ENCODE results near the gene SHANK2. TPM values are rescaled to one million over a fixed set of nuclear protein-coding genes. Genes with fewer than 3 reads are reported as not detected.

SHANK2 gene
- total and polyA plus RNA-seq, 2 of the 4 experiments (the other 2 are of a cell fraction): 1.6 to 2.2 TPM

GRCh38 chr11:71238941-71239340 is 13.4 kb downstream of the SHANK2 start:
- no TSS peak for BruUV-seq (replicated peaks)
- POLR2A ChIA-PET (ENCODE audit: unreplicated experiment): no interaction called here
- H3K27me3 ChIP-seq (ENCODE audit: control insufficient read depth, insufficient read depth, low read length): no peaks in the 10 kb centered on the region

More at GRCh38 chr11:71238941-71239340, 13.4 kb downstream of the SHANK2 start:
- Histone ChIP-seq H2AK5ac (ENCODE audit: low read depth, low read length) (no peak overlapping the region), H3K27ac (ENCODE audit: insufficient read depth, low read length) (no peak overlapping the region), H3K4ac (ENCODE audit: low read depth, low read length) (no peak overlapping the region), H2BK5ac (ENCODE audit: low read depth, low read length, poor library complexity, severe bottlenecking) (no peak overlapping the region), H4K91ac (ENCODE audit: insufficient read depth, low read depth, low read length) (no peak overlapping the region), H4K5ac (ENCODE audit: low read depth, low read length) (no peak overlapping the region), H3K9me3 (ENCODE audit: control insufficient read depth, insufficient read depth, low read length) (no peaks in the 10 kb centered on the region), H3K36me3 (ENCODE audit: control insufficient read depth, insufficient read depth, low read length) (peaks cover 16% of the 10 kb centered on the region), H3K4me1 (ENCODE audit: control insufficient read depth, insufficient read depth, low read length) (peaks cover 5% of the 10 kb centered on the region), H4K8ac (ENCODE audit: low read depth in 2 of 2, low read length in 2 of 2) (no peak overlapping the region), H3K4me3 (ENCODE audit: insufficient read depth, low read depth, low read length) (no peak overlapping the region), H3K56ac (ENCODE audit: extremely low read depth, insufficient read depth, low read length) (no peak overlapping the region), H2BK15ac (ENCODE audit: low read depth, low read length) (no peak overlapping the region), H2BK20ac (ENCODE audit: low read depth, low read length) (no peak overlapping the region), H3K14ac (replicated peaks; ENCODE audit: low read depth, low read length) (no peak overlapping the region), H3K18ac (ENCODE audit: low read depth, low read length) (no peak overlapping the region), H2AK9ac (replicated peaks; ENCODE audit: low read depth, low read length, poor library complexity) (no peak overlapping the region), H3K23ac (ENCODE audit: low read depth, low read length) (no peak overlapping the region), H2AFZ (replicated peaks; ENCODE audit: low read length, poor library complexity) (no peak overlapping the region), H3K4me2 (ENCODE audit: low read depth, low read length) (no peak overlapping the region), H3K9ac (ENCODE audit: low read depth, low read length) (no peak overlapping the region), H4K20me1 (ENCODE audit: insufficient read depth, low read length) (peaks cover 5% of the 10 kb centered on the region; the same call in 1 of the 2 replicates), H3K9me1 (ENCODE audit: insufficient read depth, low read length) (peaks cover 11% of the 10 kb centered on the region), H3K79me1 (ENCODE audit: low read depth in 1 of 2, low read length in 2 of 2) (no peaks in the 10 kb centered on the region; a peak in 2 of 4 replicates), H2BK120ac (ENCODE audit: low read depth, low read length) (no peak overlapping the region)
- in situ Hi-C loops (cut with MboI; ENCODE audit: low sequenced_read_pairs) (no loop called here), dilution Hi-C loops (cut with HindIII; ENCODE audit: low sequenced_read_pairs, unreplicated experiment) (no loop called here), intact Hi-C loops (cut with micrococcal nuclease) (no loop called here)
- no peak for DNase-seq
- no CpG with 5 or more reads among the region's 7 CpGs for WGBS, 2 experiments (ENCODE audit: extremely low coverage in 2 of 2, insufficient read length in 1 of 2)
- ATAC-seq (ENCODE audit: low read depth): no peak
- CTCF ChIA-PET: no interaction called here
- TF ChIP-seq NFE2L2 (IDR thresholded peaks at IDR 0.05; ENCODE audit: low read depth, low read length) (no peak), MAZ (IDR thresholded peaks at IDR 0.05; ENCODE audit: borderline replicate concordance, low read depth, low read length) (no peak), CTCF (conservative IDR thresholded peaks at IDR 0.05; ENCODE audit: low read depth, low read length) (no peak), SMC3 (IDR thresholded peaks at IDR 0.05; ENCODE audit: low read depth, low read length) (no peak), USF2 (IDR thresholded peaks at IDR 0.05; ENCODE audit: low read depth, low read length) (no peak), RAD21 (IDR thresholded peaks at IDR 0.05; ENCODE audit: low read length) (no peak), POLR2A (IDR thresholded peaks at IDR 0.05; ENCODE audit: low read depth, low read length) (no peak), RFX5 (IDR thresholded peaks at IDR 0.05; ENCODE audit: low read depth, low read length) (no peak), BHLHE40 (IDR thresholded peaks at IDR 0.05; ENCODE audit: low read depth, low read length) (no peak), FOS (IDR thresholded peaks at IDR 0.05; ENCODE audit: low read depth, low read length) (no peak)
